GM10248 (cell line): ENCODE data around the gene SLC25A13.

Source experiments
- CTCF ChIA-PET: fragments of 300-600 bp; sonication (Branson Sonifier 250); formaldehyde crosslinking; extraction: SDS; loops from one replicate; lab custom pipeline; 2021; ENCODE audit warnings: antibody characterized with exemption; lab: Yijun Ruan, JAX
- POLR2A ChIA-PET: fragments of 350-650 bp; sonication (Branson Sonifier 250); formaldehyde crosslinking; extraction: SDS; loops from one replicate; lab custom pipeline; 2020; ENCODE audit warnings: antibody characterized with exemption; lab: Yijun Ruan, JAX
- DNase-seq: peaks from one replicate; pipeline ENCODE4 v3.0.0; 2012; ENCODE audit errors: extremely low spot score
- CTCF ChIP-seq: IDR thresholded peaks from 2 replicates; pipeline ENCODE4 v1.5.1; 2012; ENCODE audit warnings: mild to moderate bottlenecking, low read depth; ENCODE audit errors: extremely low read depth, missing control alignments, control extremely low read depth

Gene SLC25A13

DNA sequence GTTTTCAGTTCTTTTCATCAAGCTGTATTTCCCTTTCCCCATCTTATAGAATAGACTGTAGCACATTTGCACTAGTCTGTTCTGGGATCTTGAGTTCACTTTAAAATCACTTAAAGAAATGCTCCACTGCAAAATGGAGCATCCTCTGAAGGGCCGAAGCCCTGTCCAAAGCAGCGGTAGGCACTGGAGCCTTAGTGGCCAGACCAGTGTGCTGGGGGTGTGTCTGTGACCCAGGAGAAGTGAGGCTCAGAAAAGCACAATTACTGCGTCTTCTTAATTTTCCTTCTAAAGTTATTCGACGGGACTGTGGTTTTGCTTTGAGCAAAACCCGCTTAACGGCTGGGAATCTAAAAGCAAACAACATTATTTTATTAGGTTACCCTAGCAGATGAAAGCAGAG, 205.7 kb downstream of the SLC25A13 start:
- POLR2A ChIA-PET: no interaction called here
- TF ChIP-seq CTCF: no peak
- no peak for DNase-seq
- CTCF ChIA-PET: interaction anchor here (1.2 kb wide), 1 partner anchor 30 kb away, joined by 3 read pairs; no protein-coding TSS in a partner anchor

- CTCF ChIA-PET: no interaction called here
- no peak for DNase-seq
- POLR2A ChIA-PET: no interaction called here
- TF ChIP-seq CTCF: no peak
Observed at GRCh38 chr7:96114190-96114589, 207.7 kb downstream of the SLC25A13 start.

- TF ChIP-seq CTCF: no peak
- ChIA-PET POLR2A (no interaction called here), CTCF (no interaction called here)
- DNase-seq: no peak
Observed at GRCh38 chr7:96111405-96111804, 210.5 kb downstream of the SLC25A13 start.

DNA sequence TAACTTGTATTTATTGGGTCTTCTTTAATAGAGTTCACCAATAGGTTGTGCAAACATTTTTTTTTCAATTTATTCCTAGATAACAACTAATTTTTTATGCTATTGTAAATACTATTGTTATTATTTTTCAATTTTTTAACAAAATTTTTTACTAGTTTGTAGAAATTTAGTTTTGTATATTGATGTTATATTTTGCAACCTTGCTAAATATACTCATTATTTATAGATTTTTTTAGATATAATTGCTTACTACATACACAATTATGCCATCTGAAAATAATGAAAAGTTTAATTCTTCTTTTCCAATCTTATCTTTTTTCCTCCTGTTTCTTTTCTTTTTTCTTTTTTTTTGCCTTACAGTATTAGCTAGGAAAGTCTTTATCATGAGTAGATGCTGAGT, 216.9 kb downstream of the SLC25A13 start:
- ChIA-PET CTCF (interaction anchor here (1.1 kb wide), 1 partner anchor 26 kb away, joined by 3 read pairs; no protein-coding TSS in a partner anchor), POLR2A (no interaction called here)
- no peak for DNase-seq

GRCh38 chr7:96102096-96102811, 219.6 kb downstream of the SLC25A13 start:
- DNase-seq: no peak
- TF ChIP-seq CTCF: no peak
- CTCF ChIA-PET: interaction anchor here (1.0 to 1.4 kb wide), 3 partner anchors 10 to 962 kb away, joined by 3 to 6 read pairs (median 3); no protein-coding TSS in a partner anchor
- POLR2A ChIA-PET: no interaction called here

More for the DNA sequence above, 216.9 kb downstream of the SLC25A13 start:
- TF ChIP-seq CTCF: no peak

DNA sequence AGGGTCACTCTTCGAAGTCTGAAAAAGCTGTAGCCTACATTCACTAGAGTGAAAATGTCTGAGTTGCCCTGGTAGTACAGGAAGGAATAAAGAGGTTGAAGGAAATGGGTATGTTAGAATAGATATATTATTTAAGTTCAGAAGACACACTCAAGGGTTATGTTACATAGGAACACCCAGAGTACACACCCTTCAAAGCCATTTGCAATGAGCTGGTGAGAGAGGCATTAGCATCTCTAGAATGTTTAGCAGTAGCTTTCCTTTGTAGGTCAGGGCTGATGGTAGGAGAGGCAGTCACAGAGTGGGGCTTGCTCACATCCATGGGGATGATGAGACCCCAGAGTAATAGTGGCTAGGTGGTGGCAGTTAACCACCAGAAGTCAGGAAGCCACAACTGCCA, 221.2 kb downstream of the SLC25A13 start:
- ChIA-PET CTCF (interaction anchor here (0.8 kb wide), 1 partner anchor 11 kb away, joined by 3 read pairs; no protein-coding TSS in a partner anchor), POLR2A (no interaction called here)
- no peak for TF ChIP-seq CTCF
- no peak for DNase-seq
